Activated naive CD4-positive, alpha-beta T cell treated with anti-CD3 and anti-CD28 coated beads, Interleukin-2, amount 50 U/mL, for 16 hours (primary cell): ENCODE results near the gene STMP1.

ENCODE experiments used
- DNase-seq: peaks from one replicate; pipeline ENCODE4 v3.0.0-alpha.2; 2020

STMP1 gene

GRCh38 chr7:135704074-135704473 lies 41.8 kb downstream of the STMP1 start:
- no peak for DNase-seq

- no peak for DNase-seq
Measured at GRCh38 chr7:135704698-135705097, 42.4 kb downstream of the STMP1 start.

- DNase-seq = no peak
Measured at GRCh38 chr7:135706038-135706742, 43.9 kb downstream of the STMP1 start.

GRCh38 chr7:135706858-135707569 lies 44.7 kb downstream of the STMP1 start:
- DNase-seq = no peak

- DNase-seq = no peak
Measured at GRCh38 chr7:135707570-135707966, 45.3 kb downstream of the STMP1 start.

- DNase-seq = no peak
Measured at GRCh38 chr7:135708041-135708440, 45.7 kb downstream of the STMP1 start.

GRCh38 chr7:135709508-135709907 lies 47.2 kb downstream of the STMP1 start:
- DNase-seq = no peak

- DNase-seq = no peak
Measured at GRCh38 chr7:135710417-135711138, 48.3 kb downstream of the STMP1 start.

GRCh38 chr7:135711139-135711469 lies 48.8 kb downstream of the STMP1 start:
- no peak for DNase-seq

- no peak for DNase-seq
Measured at GRCh38 chr7:135712182-135712782, 50.0 kb downstream of the STMP1 start.

- no peak for DNase-seq
Measured at GRCh38 chr7:135712796-135713195, 50.5 kb downstream of the STMP1 start.

- DNase-seq = no peak
Measured at GRCh38 chr7:135713836-135714470, 51.6 kb downstream of the STMP1 start.

- no peak for DNase-seq
Measured at GRCh38 chr7:135714534-135715009, 52.3 kb downstream of the STMP1 start.

GRCh38 chr7:135715055-135715522 lies 52.8 kb downstream of the STMP1 start:
- DNase-seq = no peak

- no peak for DNase-seq
Measured at GRCh38 chr7:135715673-135716072, 53.4 kb downstream of the STMP1 start.

- no peak for DNase-seq
Measured at GRCh38 chr7:135716677-135717238, 54.4 kb downstream of the STMP1 start.

GRCh38 chr7:135717693-135718092 lies 55.4 kb downstream of the STMP1 start:
- DNase-seq = no peak

GRCh38 chr7:135718219-135718618 lies 55.9 kb downstream of the STMP1 start:
- DNase-seq = no peak

GRCh38 chr7:135718794-135719437 lies 56.6 kb downstream of the STMP1 start:
- DNase-seq = no peak

GRCh38 chr7:135719688-135720087 lies 57.4 kb downstream of the STMP1 start:
- no peak for DNase-seq

- DNase-seq = no peak
Measured at GRCh38 chr7:135721198-135721820, 59.0 kb downstream of the STMP1 start.
